GM19043 (cell line): ENCODE data around the gene NR2F6.

Experiments
- ATAC-seq: cut with Tn5 transposase; IDR thresholded peaks from one replicate; pipeline ENCODE4 v1.9.1; 2021; ENCODE audit warnings: low read depth; ENCODE audit not compliant: unreplicated experiment

The NR2F6 gene

DNA sequence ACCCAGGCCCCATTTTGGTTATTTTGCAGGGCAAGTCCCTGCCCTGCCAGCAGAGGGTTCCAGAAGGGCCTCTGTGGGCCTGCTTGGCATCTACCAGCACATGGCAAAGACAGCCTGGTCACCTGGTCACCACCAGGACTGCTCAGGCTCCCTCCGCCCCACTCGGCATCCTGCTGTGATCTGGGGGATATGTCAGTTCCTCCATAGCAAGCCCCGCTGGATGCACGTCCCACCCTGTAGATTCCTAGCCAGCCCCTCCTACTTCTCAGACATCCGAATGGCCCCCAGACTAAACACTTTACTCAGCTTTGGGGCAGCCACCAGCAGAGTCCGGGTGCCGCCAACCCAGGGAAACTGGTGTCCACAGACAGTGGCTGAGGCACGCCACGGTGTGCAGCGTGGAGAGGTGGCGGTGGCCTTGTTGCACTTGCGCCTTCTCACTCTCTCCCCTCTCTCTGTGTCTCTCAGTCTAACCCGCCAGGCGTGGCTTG lies 62.4 kb downstream of the NR2F6 start:
- no peak for ATAC-seq
